Progenitor cell of endocrine pancreas (in vitro differentiated cells): ENCODE data around the gene HOXC4. TPM values are rescaled to one million over a fixed set of nuclear protein-coding genes. Genes with fewer than 3 reads are reported as not detected.

Experiments used
- DNase-seq: peaks from one replicate; pipeline ENCODE4 v3.0.0; 2021; ENCODE audit warnings: low spot score; ENCODE audit not compliant: unreplicated experiment
- H3K27ac Mint-ChIP-seq: 2 replicates; pipeline ENCODE4 v1.8.0; 2021; ENCODE audit warnings: mild to moderate bottlenecking, moderate library complexity, mixed read lengths
- H3K27me3 Mint-ChIP-seq: 2 replicates; pipeline ENCODE4 v1.8.0; 2021; ENCODE audit warnings: mixed read lengths
- H3K36me3 Mint-ChIP-seq: 2 replicates; pipeline ENCODE4 v1.8.0; 2022; ENCODE audit warnings: mixed read lengths; ENCODE audit not compliant: insufficient read depth
- H3K4me1 Mint-ChIP-seq: 2 replicates; pipeline ENCODE4 v1.8.0; 2021; ENCODE audit warnings: low read depth, mixed read lengths
- H3K4me3 Mint-ChIP-seq: 2 replicates; pipeline ENCODE4 v1.8.0; 2021; ENCODE audit warnings: low read depth, mild to moderate bottlenecking, moderate library complexity, mixed read lengths
- H3K9me3 Mint-ChIP-seq: 2 replicates; pipeline ENCODE4 v1.8.0; 2021; ENCODE audit warnings: low read depth, mixed read lengths
- total RNA-seq: library from RNA; stranded (reverse); gene quantifications from 2 replicates; pipeline ENCODE4 v1.2.1, GENCODE V29; 2021
- TF ChIP-seq, protein P1 (sequence below): fragments of 200-600 bp; sonication (generic); IDR thresholded peaks from one replicate; pipeline ENCODE4 v1.5.0; 2021; ENCODE audit warnings: antibody characterized with exemption, mild to moderate bottlenecking; ENCODE audit not compliant: unreplicated experiment

Gene HOXC4
- total RNA-seq, 1 donor from 2014 or later = 19.8 TPM

DNA sequence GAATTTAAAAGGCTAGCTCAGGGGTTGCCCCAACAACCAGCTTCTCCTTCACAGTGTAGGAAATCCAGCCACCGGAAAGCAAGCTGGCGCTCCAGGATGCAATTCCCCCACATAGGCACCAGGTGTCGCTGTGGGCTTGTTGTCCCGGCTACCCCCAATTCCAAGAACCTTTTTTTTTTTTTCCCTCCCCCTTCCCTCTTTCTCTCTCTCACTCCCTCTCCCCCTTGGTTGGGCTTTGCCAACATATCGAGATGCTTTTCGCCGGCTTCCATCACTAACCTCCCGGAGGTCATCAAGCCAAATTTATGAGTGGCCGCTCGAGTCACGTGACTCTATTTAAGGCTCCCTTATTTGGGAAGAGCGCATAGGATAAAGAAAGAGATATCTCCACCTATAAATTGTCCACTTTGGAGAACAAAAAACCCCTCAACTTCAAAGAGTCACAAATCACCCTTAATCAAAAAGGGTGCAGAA is 21.0 kb upstream of the HOXC4 start, which contains the start of gene HOXC5:
Gene HOXC5, plus strand, starts transcription at position 424 of the 474 bp plus-strand sequence. CDS start 73 bp downstream, outside the sequence.
- Mint-ChIP-seq H3K27me3 (peaks cover 84% of the 10 kb centered on the region), H3K36me3 (no peaks in the 10 kb centered on the region), H3K27ac (peak within 1 kb of the TSS; percentile 86), H3K9me3 (no peaks in the 10 kb centered on the region), H3K4me3 (peak within 1 kb of the TSS; percentile 80), H3K4me1 (peaks cover 22% of the 10 kb centered on the region)
- peak; percentile 85 for DNase-seq
- TF ChIP-seq, protein P1, sequence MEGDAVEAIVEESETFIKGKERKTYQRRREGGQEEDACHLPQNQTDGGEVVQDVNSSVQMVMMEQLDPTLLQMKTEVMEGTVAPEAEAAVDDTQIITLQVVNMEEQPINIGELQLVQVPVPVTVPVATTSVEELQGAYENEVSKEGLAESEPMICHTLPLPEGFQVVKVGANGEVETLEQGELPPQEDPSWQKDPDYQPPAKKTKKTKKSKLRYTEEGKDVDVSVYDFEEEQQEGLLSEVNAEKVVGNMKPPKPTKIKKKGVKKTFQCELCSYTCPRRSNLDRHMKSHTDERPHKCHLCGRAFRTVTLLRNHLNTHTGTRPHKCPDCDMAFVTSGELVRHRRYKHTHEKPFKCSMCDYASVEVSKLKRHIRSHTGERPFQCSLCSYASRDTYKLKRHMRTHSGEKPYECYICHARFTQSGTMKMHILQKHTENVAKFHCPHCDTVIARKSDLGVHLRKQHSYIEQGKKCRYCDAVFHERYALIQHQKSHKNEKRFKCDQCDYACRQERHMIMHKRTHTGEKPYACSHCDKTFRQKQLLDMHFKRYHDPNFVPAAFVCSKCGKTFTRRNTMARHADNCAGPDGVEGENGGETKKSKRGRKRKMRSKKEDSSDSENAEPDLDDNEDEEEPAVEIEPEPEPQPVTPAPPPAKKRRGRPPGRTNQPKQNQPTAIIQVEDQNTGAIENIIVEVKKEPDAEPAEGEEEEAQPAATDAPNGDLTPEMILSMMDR = peak; percentile 97

DNA sequence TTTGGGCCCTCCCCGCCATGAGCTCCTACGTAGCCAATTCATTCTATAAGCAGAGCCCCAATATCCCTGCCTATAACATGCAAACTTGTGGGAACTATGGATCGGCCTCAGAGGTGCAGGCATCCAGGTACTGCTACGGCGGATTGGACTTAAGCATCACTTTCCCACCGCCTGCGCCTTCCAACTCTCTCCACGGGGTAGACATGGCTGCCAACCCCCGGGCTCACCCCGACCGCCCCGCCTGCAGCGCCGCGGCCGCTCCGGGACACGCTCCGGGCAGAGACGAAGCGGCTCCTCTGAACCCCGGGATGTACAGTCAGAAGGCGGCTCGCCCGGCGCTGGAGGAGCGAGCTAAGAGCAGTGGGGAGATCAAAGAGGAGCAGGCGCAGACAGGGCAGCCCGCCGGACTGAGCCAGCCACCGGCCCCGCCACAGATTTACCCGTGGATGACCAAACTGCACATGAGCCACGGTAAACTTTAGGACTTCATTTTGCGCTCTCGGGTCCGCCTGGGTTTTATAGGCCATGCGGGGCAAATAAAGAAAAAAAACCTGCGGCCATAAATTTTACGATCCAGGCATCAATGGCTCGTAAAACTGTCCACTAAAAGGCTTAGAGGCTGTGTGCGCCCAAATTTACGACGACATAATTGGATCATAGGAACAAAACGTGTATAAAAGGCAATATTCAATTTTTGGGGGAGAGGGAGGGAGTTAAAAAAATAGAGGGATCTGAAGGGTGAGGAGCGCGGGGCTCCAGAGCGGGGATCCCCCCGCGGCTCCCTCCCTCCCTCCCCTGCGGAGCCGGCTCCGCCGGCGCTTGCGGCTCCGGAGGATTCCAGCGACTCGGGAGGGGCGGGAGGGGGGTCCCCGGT is 20.3 kb upstream of the HOXC4 start:
- Mint-ChIP-seq H3K4me1 (peaks cover 22% of the 10 kb centered on the region), H3K36me3 (no peaks in the 10 kb centered on the region), H3K27me3 (peaks cover 84% of the 10 kb centered on the region), H3K9me3 (no peaks in the 10 kb centered on the region), H3K27ac (peak overlapping the region; percentile 86), H3K4me3 (peak overlapping the region; percentile 80)
- TF ChIP-seq, protein P1 = no peak
- no peak for DNase-seq

DNA sequence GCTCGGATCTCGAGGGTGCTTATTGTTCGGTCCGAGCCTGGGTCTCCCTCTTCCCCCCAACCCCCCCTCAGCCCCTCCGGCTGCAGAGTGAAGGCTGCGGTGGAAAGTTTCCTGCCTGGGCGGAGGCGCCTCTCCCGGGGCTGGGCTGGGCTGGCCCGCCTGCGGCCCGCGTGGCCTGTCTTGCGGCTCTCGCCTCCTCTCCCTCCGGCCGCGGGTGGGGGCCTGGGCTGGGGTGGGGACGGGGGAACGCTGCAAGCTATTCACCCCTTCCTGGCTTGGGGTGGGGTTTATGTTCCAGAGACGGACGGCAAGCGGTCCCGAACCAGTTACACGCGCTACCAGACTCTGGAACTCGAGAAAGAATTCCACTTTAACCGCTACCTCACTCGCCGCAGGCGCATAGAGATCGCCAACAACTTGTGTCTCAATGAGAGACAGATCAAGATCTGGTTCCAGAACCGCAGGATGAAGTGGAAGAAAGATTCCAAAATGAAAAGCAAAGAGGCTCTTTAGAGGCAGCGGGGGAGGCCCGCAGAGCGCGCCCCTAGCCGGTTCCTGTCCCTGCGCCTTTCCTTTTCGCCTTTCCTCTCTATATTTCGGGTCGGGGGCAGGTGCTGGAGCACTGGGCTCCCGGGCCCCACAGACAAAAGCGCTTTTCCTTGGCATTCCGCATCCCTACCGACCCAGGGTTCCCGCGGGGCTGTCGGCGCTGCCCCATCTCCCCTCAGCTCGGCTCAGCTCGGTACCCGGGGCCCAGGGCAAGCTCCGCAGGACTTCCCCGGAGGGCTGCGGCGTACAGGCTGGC is 19.5 kb upstream of the HOXC4 start:
- no peak for DNase-seq
- peaks cover 87% of the 10 kb centered on the region for H3K27me3 Mint-ChIP-seq
- peak overlapping the region; percentile 65 for H3K4me3 Mint-ChIP-seq
- no peaks in the 10 kb centered on the region for H3K9me3 Mint-ChIP-seq
- no peak overlapping the region for H3K27ac Mint-ChIP-seq
- H3K4me1 Mint-ChIP-seq = peaks cover 20% of the 10 kb centered on the region
- no peaks in the 10 kb centered on the region for H3K36me3 Mint-ChIP-seq
- TF ChIP-seq, protein P1 = no peak

GRCh38 chr12:54034785-54035310 is 18.8 kb upstream of the HOXC4 start:
- DNase-seq = no peak
- Mint-ChIP-seq H3K27ac (peak overlapping the region; percentile 42), H3K4me3 (peak overlapping the region; percentile 65), H3K4me1 (peaks cover 19% of the 10 kb centered on the region), H3K27me3 (peaks cover 88% of the 10 kb centered on the region), H3K36me3 (no peaks in the 10 kb centered on the region), H3K9me3 (no peaks in the 10 kb centered on the region)
- TF ChIP-seq, protein P1 = no peak
